ENCODE results near the gene ETNK1.

DNA sequence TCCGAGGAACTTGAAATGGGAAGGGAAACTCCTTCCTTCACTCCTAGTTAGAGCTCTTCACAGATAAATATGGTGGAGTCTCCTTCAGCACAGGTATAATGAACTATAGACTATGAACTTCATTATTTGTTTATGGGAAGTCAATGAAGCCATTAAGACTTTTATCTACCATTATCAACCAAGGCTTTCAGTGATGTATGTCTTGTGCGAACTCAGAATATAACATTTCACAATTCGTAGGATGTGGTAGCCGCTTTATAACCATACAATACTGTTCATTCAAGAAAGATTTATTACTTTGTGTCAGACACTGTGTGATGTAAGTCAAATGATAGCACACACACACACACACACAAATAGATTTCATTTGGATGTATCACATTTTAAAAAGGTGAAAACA lies 24.8 kb upstream of the ETNK1 start:
- no peak for TF ChIP-seq POLR2A (IDR thresholded peaks at IDR 0.05)
- no peak for TF ChIP-seq POLR2AphosphoS5 (IDR thresholded peaks at IDR 0.05)

All from sigmoid colon (tissue), 4 donors.